ENCODE data around the gene TPRN. TPM values are rescaled to one million over a fixed set of nuclear protein-coding genes. Genes with fewer than 3 reads are reported as not detected.

Gene TPRN
- total RNA-seq, 1 experiment from 2014 or later: 37.7 TPM

DNA sequence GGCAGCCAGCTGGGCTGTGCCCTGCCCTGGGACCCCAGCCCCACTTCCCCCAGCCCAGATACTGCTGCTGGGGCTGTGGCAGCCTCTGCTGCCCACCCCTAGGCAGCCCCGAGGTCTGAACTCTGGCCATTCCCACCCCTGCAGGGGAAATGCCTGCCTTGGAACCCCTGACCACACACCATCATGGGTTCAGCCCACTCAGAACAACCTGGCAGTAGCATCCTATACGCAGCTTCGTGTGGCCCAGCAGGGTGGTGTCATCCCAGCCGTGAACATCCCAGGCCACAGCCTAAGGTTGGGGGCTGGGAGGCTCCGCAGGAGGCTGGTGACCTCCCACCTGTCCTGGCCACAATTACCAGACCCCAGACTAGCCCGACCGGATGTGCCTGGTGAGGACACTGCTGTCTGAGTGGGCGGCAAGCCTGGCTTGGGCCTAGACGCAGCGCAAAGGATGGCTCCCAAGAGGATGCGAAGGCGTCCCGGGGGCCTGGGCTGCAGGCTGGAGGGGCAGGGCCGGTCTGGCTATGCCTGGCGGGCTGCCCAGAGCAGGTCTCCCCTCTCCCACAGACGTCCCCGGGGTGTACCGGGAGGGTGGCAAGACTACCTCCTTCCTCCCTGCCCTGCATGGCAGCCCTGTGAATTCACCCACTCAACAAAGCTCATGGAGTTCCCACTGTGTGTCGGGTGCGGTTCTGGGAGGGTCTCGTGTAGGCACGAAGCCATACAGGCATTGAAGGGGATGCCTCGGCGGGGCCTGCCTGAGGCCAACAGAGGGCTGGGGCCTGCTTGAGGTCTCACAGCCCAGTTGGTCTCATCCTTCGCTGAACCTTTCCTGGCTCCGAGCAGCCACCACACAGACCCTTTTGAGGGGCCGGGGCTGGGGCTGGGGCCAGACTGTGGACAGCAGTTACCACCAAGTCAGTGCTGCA lies 28.7 kb upstream of the TPRN start:
- no peak for DNase-seq
- H3K36me3 ChIP-seq (ENCODE audit: control insufficient read depth, insufficient read depth, low read length): no peaks in the 10 kb centered on the region
- no peaks in the 10 kb centered on the region for H3K9me3 ChIP-seq
- BruUV-seq (replicated peaks): no TSS peak
- ChIA-PET POLR2A (interaction anchor here (0.6 to 0.7 kb wide), 2 partner anchors 12 to 59 kb away, joined by 3 to 4 read pairs; partner anchors contain the start of gene TUBB4B), CTCF (interaction anchor here (0.6 to 0.7 kb wide), 2 partner anchors 11 to 180 kb away, joined by 3 to 5 read pairs; no protein-coding TSS in a partner anchor)
- Mint-ChIP-seq H3K4me1 (ENCODE audit: low read depth, unreplicated experiment) (peaks cover 13% of the 10 kb centered on the region), H3K9me3 (ENCODE audit: unreplicated experiment) (no peaks in the 10 kb centered on the region), H3K27me3 (ENCODE audit: insufficient read depth, unreplicated experiment) (no peaks in the 10 kb centered on the region), H3K4me3 (ENCODE audit: unreplicated experiment) (no peak overlapping the region), H3K27ac (ENCODE audit: unreplicated experiment) (no peak overlapping the region), H3K36me3 (ENCODE audit: insufficient read depth, unreplicated experiment) (peaks cover 4% of the 10 kb centered on the region)
- TF ChIP-seq, protein P1, sequence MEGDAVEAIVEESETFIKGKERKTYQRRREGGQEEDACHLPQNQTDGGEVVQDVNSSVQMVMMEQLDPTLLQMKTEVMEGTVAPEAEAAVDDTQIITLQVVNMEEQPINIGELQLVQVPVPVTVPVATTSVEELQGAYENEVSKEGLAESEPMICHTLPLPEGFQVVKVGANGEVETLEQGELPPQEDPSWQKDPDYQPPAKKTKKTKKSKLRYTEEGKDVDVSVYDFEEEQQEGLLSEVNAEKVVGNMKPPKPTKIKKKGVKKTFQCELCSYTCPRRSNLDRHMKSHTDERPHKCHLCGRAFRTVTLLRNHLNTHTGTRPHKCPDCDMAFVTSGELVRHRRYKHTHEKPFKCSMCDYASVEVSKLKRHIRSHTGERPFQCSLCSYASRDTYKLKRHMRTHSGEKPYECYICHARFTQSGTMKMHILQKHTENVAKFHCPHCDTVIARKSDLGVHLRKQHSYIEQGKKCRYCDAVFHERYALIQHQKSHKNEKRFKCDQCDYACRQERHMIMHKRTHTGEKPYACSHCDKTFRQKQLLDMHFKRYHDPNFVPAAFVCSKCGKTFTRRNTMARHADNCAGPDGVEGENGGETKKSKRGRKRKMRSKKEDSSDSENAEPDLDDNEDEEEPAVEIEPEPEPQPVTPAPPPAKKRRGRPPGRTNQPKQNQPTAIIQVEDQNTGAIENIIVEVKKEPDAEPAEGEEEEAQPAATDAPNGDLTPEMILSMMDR (IDR thresholded peaks at IDR 0.05; ENCODE audit: insufficient read depth in 1 of 2, low read depth in 1 of 2, low read length in 1 of 2, severe bottlenecking in 1 of 2, unreplicated experiment in 1 of 2): no peak
- no peaks in the 10 kb centered on the region for H3K27me3 ChIP-seq (replicated peaks; ENCODE audit: control insufficient read depth, insufficient read depth, low read length)
- peaks cover 38% of the 10 kb centered on the region for H3K4me1 ChIP-seq
- H3K4me3 ChIP-seq (ENCODE audit: low read depth, low read length): no peak overlapping the region
- intact Hi-C loops (cut with micrococcal nuclease; ENCODE audit: unreplicated experiment): no loop called here

- intact Hi-C loops (cut with micrococcal nuclease; ENCODE audit: unreplicated experiment): no loop called here
- Mint-ChIP-seq H3K4me1 (ENCODE audit: low read depth, unreplicated experiment) (peaks cover 13% of the 10 kb centered on the region), H3K27me3 (ENCODE audit: insufficient read depth, unreplicated experiment) (no peaks in the 10 kb centered on the region), H3K9me3 (ENCODE audit: unreplicated experiment) (no peaks in the 10 kb centered on the region), H3K36me3 (ENCODE audit: insufficient read depth, unreplicated experiment) (peaks cover 2% of the 10 kb centered on the region), H3K27ac (ENCODE audit: unreplicated experiment) (no peak overlapping the region), H3K4me3 (ENCODE audit: unreplicated experiment) (no peak overlapping the region)
- H3K27me3 ChIP-seq (replicated peaks; ENCODE audit: control insufficient read depth, insufficient read depth, low read length): no peaks in the 10 kb centered on the region
- TF ChIP-seq, protein P1 (IDR thresholded peaks at IDR 0.05; ENCODE audit: insufficient read depth in 1 of 2, low read depth in 1 of 2, low read length in 1 of 2, severe bottlenecking in 1 of 2, unreplicated experiment in 1 of 2): no peak
- no peak overlapping the region for H3K4me3 ChIP-seq (ENCODE audit: low read depth, low read length)
- no peaks in the 10 kb centered on the region for H3K36me3 ChIP-seq (ENCODE audit: control insufficient read depth, insufficient read depth, low read length)
- ChIA-PET CTCF (interaction anchor here (1.7 kb wide), 1 partner anchor 14 kb away, joined by 8 read pairs; no protein-coding TSS in a partner anchor), POLR2A (no interaction called here)
- BruUV-seq (replicated peaks): no TSS peak
- H3K9me3 ChIP-seq: no peaks in the 10 kb centered on the region
- H3K4me1 ChIP-seq: peaks cover 38% of the 10 kb centered on the region
- no peak for DNase-seq
These were observed 28.0 kb upstream of the TPRN start for GRCh38 chr9:137228506-137228967.

DNA sequence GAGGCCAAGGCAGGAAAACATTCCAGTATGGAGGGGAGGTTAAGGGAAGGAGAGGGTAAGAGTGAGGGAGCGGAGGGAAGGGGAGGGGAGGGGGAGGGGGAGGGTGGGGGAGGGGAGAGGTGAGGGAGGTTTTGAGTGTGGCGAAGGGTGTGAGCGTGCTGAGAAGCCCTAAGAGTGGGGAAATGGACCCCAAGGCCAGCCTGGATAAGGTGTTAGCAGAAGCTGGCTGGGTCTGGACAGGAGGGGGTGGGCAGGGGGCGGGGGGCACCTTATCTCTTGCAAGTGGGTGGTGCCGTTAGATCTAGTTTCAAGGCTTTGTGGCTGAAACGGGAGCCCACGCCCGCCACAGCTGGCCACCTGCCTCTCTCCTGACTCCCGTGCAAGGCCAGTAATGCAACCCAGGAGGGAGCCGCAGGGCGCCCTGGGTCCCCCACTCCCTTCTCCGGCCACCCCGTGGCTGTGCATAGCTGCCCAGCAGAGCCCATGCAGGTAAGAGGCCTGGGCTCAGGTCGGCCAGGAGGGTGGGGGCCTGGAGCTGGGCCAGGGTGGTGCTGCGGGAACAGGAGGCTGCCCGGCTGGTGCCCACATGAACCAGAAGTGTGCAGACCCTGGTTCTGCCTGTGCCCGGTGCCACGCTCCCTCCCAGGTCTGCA lies 27.4 kb upstream of the TPRN start:
- no peaks in the 10 kb centered on the region for H3K9me3 Mint-ChIP-seq (ENCODE audit: unreplicated experiment)
- BruUV-seq (replicated peaks): no TSS peak
- intact Hi-C loops (cut with micrococcal nuclease; ENCODE audit: unreplicated experiment): loop anchor here (1.0 to 2.0 kb wide), 4 partner anchors 8 to 111 kb away; partner anchors contain the start of genes ANAPC2 and SSNA1
- Histone ChIP-seq H3K36me3 (ENCODE audit: control insufficient read depth, insufficient read depth, low read length) (no peaks in the 10 kb centered on the region), H3K4me1 (peaks cover 38% of the 10 kb centered on the region), H3K4me3 (ENCODE audit: low read depth, low read length) (no peak overlapping the region), H3K9me3 (no peaks in the 10 kb centered on the region), H3K27me3 (replicated peaks; ENCODE audit: control insufficient read depth, insufficient read depth, low read length) (no peaks in the 10 kb centered on the region)
- POLR2A ChIA-PET: interaction anchor here (1.0 kb wide), 1 partner anchor 9 kb away, joined by 3 read pairs; no protein-coding TSS in a partner anchor
- CTCF ChIA-PET: interaction anchor here (0.6 to 2.4 kb wide), 13 partner anchors 9 to 181 kb away, joined by 3 to 20 read pairs (median 6); partner anchors contain the start of genes ANAPC2, LRRC26 and SSNA1
- no peak for DNase-seq
- no peaks in the 10 kb centered on the region for H3K27me3 Mint-ChIP-seq (ENCODE audit: insufficient read depth, unreplicated experiment)
- TF ChIP-seq, protein P1 (IDR thresholded peaks at IDR 0.05; ENCODE audit: insufficient read depth in 1 of 2, low read depth in 1 of 2, low read length in 1 of 2, severe bottlenecking in 1 of 2, unreplicated experiment in 1 of 2): no peak
- peaks cover 8% of the 10 kb centered on the region for H3K36me3 Mint-ChIP-seq (ENCODE audit: insufficient read depth, unreplicated experiment)
- no peak overlapping the region for H3K27ac Mint-ChIP-seq (ENCODE audit: unreplicated experiment)
- no peak overlapping the region for H3K4me3 Mint-ChIP-seq (ENCODE audit: unreplicated experiment)
- peaks cover 13% of the 10 kb centered on the region for H3K4me1 Mint-ChIP-seq (ENCODE audit: low read depth, unreplicated experiment)
